ENCODE results near the gene MYO5B.
"Not testable (repeated sequence)": the region's sequence is repeated elsewhere in the genome, so short reads cannot be mapped to it uniquely, and the experiment has no call there.

MYO5B gene

GRCh38 chr18:50194631-50195532, at the start of gene MYO5B:
TSS of gene MYO5B (minus strand) at chr18:50195147. CDS start at chr18:50194793, 354 bp downstream.
- no peak for DNase-seq (ENCODE audit: low spot score)

DNA sequence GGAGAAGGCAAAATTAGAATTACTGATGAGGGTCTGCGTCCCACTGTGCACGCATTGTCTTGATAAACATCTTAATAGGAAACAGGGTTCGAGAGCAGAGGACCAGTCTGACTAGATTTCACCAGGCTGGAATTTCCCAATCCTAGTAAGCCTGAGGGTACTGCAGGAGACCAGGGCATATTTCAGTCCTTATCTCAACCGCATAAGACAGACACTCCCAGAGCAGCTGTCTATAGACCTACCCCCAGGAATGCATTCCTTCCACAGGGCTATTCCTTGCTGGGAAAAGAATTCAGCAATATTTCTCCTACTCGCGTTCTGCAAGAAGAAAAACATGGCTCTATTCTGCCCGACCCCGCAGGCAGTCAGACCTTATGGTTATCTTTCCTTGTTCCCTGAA, 46.8 kb upstream of the MYO5B start:
- not testable (repeated sequence) for DNase-seq (ENCODE audit: low spot score)

DNA sequence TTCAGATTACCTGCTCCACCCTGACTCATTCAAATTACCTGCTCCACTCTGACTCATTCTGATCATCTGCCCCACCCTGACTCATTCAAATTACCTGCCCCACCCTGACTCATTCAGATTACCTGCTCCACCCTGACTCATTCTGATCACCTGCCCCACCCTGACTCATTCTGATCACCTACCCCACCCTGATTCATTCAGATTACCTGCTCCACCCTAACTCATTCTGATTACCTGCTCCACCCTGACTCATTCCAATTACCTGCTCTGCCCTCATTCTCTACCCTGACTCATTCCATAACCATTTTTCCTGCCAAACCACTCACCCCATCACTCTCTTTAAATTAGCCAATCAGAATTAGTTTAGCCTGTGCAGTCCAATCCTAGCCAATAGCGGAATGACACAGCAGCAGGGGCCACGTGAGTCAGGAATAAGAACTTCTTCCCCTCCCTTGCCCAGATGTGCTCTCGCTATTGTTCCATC, 45.2 kb upstream of the MYO5B start:
- DNase-seq (ENCODE audit: low spot score) = no peak

DNA sequence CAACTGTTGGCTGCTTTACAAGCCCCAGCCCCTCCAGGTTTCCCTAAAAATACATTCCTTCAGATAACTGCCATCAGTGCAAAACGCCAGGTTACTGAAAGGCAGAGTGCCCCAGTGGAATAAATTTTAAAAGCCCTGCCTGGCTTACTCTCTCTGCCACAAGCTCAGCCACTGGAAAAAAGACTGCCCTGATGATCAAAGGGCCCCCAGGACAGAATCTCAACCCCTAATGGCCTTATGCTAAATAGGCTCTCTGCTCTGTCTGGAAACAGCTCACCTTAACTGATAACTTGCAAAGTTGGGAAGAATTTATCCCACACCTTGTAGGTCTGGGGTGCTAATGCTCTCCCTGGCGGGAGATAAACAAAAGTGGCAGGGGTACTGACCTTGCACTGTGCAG, 37.5 kb upstream of the MYO5B start:
- no peak for DNase-seq (ENCODE audit: low spot score)

- DNase-seq (ENCODE audit: low spot score) = no peak
These were observed 36.7 kb upstream of the MYO5B start for GRCh38 chr18:50231621-50232020.

- DNase-seq (ENCODE audit: low spot score) = not testable (repeated sequence)
These were observed 25.3 kb upstream of the MYO5B start for GRCh38 chr18:50220249-50220648.

- DNase-seq (ENCODE audit: low spot score) = no peak
These were observed 23.7 kb upstream of the MYO5B start for GRCh38 chr18:50218432-50219197.

- DNase-seq (ENCODE audit: low spot score) = no peak
These were observed 14.4 kb upstream of the MYO5B start for GRCh38 chr18:50209311-50209710.

GRCh38 chr18:50207722-50208121, 12.8 kb upstream of the MYO5B start:
- DNase-seq (ENCODE audit: low spot score) = no peak

DNA sequence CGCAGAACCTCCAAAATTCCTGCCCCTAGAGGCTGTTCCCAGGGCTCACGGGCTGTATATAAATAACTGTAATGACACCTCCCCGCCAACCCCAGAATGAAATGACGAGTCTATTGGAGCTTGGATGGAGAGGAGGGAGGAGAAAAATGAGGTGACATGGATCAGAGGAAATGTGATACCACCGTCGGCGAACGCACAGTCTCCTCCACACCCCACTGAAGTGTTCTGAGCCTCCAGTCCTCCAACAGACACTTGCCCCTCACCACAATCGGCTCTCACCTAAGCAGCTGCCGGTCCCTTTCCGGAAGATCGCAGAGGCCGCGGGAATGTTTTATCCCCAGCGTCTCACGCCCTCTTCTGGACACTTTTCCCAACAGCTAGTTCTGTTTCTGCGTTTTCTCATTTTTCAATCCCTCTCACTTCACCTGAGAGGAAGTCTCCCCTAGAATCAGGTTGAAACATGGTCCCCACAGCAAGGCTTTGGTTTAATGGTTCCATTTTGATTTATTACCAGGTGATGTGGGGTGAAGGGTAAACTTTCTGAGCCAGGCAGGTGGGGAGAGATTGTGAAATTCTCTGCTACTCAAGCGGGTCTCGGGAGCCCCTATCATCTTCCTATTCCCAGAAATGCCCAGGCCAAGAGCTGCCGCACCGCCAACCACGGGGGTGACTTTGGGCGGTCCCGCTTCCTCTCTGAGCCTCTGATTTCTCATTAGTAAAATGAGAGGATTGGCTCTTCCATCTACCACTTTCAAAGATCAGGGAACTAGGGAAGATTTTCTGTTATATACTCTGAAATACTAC, 9.1 kb upstream of the MYO5B start:
- DNase-seq (ENCODE audit: low spot score) = peak; percentile 20

- DNase-seq (ENCODE audit: low spot score) = no peak
These were observed 6.6 kb upstream of the MYO5B start for GRCh38 chr18:50201476-50202018.

GRCh38 chr18:50199921-50200320, 5.0 kb upstream of the MYO5B start:
- DNase-seq (ENCODE audit: low spot score) = no peak

DNA sequence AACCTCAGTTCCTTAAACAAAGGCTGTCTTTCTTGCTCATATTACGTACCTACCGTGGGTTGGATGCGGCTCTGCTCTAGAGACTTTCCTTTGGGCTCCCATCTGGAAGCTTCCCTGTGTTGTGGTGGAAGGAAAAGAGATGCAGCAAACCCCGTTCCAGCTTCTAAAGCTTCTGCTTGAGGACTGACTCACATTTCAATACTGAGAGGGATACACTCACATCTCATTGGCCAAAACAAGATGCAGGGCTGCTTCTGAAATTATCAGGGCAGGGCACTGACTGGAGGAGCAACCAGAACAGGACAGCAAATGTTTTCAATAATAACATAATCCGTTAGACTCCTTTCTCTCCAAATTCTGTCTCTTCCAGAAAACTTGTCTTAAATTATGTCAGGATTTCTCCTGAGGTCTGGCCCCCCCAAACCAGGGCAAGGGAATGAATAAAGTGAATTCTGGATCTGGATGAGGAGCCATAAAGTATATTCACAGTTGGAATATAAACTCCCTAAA, 4.5 kb upstream of the MYO5B start:
- no peak for DNase-seq (ENCODE audit: low spot score)

DNA sequence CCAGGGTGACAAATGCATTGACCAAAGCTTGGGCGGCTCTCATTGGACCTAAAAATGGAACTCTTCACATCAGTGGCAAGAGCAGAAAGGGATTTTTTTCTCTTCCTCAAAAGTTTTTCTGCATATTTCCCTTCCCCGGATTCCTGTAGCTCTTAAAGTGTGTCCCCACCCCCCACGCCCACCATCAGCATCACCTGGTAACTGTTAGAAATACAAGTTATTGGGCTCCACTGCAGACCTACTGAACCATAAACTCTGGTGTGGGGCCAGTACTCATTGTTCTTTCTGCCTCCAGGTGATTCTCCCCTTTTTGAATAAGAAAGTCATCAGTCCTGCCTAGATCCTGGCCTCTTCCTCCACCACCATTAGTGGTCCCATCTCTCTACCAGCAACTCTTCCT, 1.3 kb upstream of the MYO5B start:
- DNase-seq (ENCODE audit: low spot score) = no peak

- DNase-seq (ENCODE audit: low spot score) = no peak
These were observed 742 bp upstream of the MYO5B start for GRCh38 chr18:50195689-50196088.

DNA sequence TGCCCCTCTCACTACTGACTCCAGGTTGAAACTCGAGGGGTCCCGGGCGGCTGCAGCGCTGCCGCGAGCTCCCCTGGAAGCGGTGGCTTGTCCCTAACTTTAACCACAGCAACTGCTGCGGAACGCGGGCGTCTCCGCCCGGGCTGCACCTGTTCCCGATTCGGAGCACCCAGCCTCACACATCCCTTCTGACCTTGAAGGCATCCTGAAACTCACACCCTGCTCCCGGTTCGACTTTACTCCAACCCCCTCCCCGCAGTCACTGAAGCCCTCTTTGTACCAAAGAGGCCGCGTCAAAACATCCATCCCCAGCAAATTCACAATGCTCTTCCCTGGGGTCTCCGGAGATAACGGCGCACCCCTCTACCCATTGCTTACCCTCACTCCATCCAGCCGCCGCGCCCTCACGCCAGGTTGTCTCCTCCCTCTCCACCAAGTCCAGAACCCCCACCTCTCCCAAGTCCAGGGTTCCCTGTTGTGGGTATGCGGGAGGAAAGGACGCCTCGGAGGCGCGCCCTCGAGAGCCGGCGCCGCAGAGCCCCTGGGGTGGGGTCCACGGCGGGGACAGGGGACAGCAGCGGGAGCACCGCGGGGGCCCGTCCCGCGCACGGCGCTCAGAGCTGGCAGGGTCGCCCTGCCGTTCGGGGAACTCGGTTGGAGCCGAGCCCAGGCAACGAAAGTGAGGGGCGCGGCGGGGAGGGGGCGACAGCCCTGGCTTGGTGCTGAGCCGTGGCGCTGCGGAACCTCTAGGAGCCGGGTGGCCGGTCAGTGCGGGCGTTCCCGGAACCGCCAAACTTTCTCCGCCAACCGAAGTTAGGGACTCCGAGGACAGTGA, 934 bp downstream of the MYO5B start:
- DNase-seq (ENCODE audit: low spot score) = no peak

- no peak for DNase-seq (ENCODE audit: low spot score)
These were observed 1.8 kb downstream of the MYO5B start for GRCh38 chr18:50192995-50193795.

GRCh38 chr18:50190926-50191325, 4.0 kb downstream of the MYO5B start:
- no peak for DNase-seq (ENCODE audit: low spot score)

DNA sequence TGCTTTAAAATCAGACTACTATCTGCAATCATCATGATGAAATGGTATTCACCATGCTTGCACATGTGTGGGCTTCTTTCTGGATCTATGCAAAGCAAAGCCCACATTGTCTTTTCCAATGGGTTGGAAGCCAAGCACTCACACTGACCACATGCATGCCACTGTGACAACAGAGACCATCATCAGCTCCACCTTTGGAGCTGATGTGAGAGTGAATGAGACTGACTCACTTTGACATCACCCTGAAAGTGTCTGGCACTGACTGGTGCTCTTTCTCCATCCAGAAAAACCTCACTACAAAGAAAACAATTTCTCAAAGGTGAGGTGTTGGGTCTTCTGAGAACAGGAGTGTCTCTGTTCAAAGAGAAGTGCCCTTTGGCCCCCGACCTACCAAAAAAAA, 4.7 kb downstream of the MYO5B start:
- no peak for DNase-seq (ENCODE audit: low spot score)

- no peak for DNase-seq (ENCODE audit: low spot score)
These were observed 5.8 kb downstream of the MYO5B start for GRCh38 chr18:50189160-50189559.
